RKO (cell line): ENCODE data around the gene DACH1.

Experiments used
- DNase-seq: peaks from one replicate; pipeline ENCODE4 v3.0.0-alpha.2; 2016; ENCODE audit warnings: low spot score

The DACH1 gene

GRCh38 chr13:71701741-71702140 lies 165.3 kb downstream of the DACH1 start:
- no peak for DNase-seq

- no peak for DNase-seq
Measured at GRCh38 chr13:71699342-71699741, 167.7 kb downstream of the DACH1 start.

DNA sequence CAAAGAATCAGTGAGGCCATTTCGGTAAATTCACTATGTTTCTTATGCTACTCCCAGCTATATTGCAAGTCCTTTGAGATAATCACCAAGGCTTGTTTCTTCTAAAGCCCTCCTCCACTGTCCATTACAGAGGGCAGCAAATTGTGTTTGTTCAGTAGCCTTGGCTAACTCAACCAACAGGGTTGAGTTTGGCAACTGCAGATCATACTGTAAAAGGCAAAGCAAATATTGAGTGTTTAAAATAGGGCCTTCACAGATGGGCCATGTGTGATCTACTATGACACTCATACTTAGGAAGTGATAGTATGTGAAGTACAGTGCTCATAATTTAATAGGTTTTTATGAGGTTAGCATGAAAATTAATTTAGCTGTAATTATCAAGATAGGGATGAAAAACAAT lies 171.3 kb downstream of the DACH1 start:
- no peak for DNase-seq

DNA sequence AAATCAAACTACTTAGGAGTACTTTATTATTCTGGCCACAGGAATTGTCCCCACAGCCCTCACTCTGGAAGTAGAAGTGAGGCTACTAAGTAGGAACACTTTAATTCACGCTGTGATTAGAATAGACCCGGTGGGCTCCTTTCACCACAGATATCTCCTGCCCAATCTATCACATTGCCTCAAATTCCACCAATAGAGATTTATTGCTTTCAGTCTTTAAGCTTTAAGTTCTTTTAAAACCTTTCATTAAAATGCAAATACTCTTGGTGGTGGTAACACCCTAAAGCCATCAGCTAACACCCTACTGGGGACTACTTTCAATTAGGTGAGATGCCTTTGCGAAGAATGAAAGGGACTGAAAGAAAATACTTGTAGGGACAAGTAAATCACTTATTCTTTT lies 181.9 kb downstream of the DACH1 start:
- no peak for DNase-seq

- no peak for DNase-seq
Measured at GRCh38 chr13:71681901-71682613, 184.9 kb downstream of the DACH1 start.

DNA sequence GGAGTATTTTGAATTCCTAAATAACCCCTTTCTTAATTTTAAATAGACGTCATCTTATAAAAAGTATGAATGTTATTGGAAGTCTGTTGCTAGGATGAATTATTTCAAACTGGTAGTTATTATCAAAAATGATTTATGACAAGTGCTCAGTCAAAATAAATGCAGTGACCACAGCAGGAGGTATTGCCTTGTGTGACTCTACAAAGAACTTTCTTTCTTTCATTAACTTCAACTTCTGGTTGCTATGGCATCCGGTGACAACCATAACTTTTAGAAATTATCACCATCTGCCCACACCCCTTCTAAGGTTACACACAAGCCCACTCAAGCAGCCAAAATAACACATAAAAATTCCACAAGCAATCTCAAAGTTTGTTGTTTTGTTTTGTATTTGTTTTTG lies 189.9 kb downstream of the DACH1 start:
- no peak for DNase-seq

- no peak for DNase-seq
Measured at GRCh38 chr13:71672512-71672911, 194.5 kb downstream of the DACH1 start.

DNA sequence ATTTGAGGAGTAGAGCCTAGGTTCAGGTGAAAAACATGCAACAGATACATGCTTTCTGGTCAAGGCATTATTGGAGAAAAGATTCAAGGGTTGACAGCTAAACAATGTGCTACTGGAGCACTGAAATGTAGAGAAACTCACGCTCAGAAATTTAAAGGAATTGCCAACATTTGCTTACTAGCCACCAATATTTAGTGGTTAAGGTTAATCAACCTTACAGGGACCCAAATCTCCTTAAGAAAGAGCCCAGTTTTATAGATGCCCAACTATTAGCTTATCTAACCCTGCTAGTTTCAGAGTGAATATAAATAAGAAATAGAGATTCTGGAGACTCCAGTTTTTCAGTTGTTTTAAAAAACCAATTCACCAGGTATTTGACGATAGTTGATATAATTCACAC lies 203.6 kb downstream of the DACH1 start:
- DNase-seq: no peak

GRCh38 chr13:71661921-71662320 lies 205.1 kb downstream of the DACH1 start:
- DNase-seq: no peak

DNA sequence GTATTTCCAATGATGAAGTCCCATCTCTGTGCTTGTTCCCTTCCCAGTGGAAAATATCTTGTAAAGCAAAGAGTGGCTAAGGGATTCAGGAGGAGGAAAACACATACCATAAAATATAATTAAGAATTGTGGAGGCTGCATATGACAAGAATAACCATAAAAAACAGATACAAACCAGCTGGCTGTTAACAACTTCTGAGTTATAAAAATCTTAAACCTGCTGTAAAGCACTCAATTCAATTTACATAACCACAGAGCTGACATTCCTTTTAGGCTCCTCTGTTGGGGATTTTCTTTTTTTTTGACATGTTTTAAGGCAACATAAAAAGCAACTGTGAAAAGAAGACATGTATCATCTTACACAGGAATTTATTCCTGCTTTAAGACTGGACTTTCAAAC lies 207.6 kb downstream of the DACH1 start:
- no peak for DNase-seq

DNA sequence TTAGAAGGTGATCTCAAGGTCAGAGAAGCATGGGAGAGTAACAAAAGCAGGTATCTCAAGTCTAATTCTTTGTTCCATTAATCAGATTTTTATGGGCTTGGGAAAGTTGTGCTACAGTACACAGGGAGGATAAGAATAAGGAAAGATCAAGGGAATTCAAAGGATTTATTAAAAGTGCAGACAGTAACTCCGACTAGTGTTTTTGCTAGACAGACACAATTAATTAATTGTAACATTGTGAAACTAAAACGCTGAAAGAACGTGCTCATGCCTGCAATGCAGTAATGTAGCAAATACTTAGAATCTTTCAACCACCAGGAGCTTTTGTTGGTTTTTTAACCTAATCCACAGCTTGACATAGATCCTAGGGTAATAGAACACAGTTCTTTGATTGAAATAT lies 221.5 kb downstream of the DACH1 start:
- no peak for DNase-seq

- DNase-seq: no peak
Measured at GRCh38 chr13:71644579-71644978, 222.4 kb downstream of the DACH1 start.

GRCh38 chr13:71643448-71643860 lies 223.6 kb downstream of the DACH1 start:
- DNase-seq: no peak

GRCh38 chr13:71638751-71639150 lies 228.3 kb downstream of the DACH1 start:
- DNase-seq: no peak

- no peak for DNase-seq
Measured at GRCh38 chr13:71634602-71635443, 232.2 kb downstream of the DACH1 start.

- DNase-seq: no peak
Measured at GRCh38 chr13:71634182-71634581, 232.8 kb downstream of the DACH1 start.

GRCh38 chr13:71632721-71633120 lies 234.3 kb downstream of the DACH1 start:
- no peak for DNase-seq

- DNase-seq: no peak
Measured at GRCh38 chr13:71632206-71632605, 234.8 kb downstream of the DACH1 start.

GRCh38 chr13:71629167-71629566 lies 237.8 kb downstream of the DACH1 start:
- DNase-seq: no peak

DNA sequence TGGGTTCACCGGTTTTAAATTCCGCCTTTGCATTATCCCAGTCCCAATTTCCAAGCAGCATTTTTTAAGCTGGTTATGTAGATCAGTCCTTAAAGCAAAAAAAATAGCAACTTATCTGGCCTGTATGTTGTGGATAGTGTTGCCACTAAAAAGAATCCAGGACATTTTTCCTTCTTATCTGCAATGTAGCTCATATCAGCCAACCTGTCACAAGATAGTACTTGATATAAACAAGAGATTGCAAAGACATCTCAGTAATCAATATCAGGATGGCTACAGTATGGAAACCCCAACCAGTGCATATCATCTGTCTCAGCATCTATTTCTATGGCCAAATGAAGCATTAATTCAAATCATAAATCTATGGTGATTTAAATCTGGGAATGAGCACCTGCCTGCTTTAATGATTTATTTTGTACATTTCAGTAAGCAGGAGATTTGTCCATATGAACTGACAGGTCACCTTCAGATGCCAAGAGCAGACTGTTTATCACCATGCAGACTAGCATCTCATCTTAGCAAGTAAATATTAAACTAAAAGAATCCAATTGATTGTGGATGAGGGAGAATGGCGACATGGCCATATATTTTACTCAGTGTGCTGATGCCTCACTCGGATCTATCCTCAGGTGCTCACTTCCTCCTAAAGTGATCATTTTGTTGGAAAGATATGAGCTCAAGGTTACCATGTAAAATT lies 240.4 kb downstream of the DACH1 start:
- no peak for DNase-seq

GRCh38 chr13:71625694-71626093 lies 241.3 kb downstream of the DACH1 start:
- DNase-seq: no peak

DNA sequence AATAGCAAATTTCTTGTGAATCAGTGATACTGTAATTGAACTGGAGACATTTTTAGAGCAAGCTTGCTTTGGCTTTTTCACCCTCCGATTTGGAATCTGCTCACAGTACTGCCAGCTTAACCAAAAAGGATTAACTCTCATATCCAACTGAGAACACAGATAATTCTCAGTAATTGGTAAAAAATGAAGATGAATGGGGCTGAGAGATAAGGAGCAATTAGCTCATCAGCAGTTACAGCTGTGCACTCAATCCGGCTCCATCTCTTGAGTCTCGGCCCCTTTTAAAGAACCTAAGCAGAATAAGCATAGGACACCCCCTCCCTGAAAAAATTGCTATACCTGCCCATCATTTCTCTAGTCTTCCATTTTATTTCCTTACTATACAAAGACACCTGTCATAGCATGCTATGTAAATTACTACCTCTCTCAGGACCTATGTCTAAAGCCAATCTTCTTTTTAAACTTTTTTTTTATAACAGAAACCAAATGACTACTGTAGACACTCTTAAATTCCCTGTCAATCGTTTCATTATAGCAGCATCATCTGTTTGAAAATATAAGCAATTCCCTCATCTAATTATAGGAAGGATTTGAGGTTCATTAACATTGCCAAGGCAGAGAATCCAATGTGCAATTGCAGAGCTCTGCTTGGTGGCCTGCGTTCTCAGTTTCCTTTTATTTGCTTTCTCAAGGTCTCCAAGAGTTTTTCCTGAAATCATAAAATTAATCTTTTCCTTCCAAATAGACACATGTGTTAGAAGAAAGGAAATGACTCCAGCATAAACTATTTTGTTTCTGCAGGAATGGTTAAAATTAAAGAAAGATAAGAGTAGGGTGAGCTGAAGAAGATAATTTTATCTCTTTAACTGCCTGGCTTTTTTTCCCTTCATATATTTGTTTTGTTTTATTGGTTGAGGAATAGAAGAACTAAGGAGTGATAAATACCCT lies 242.1 kb downstream of the DACH1 start:
- DNase-seq: no peak
